NK-92 (cell line): Measurements from ENCODE around the gene ZNF609.
"Not testable (repeated sequence)": the region's sequence is repeated elsewhere in the genome, so short reads cannot be mapped to it uniquely, and the experiment has no call there.

Experiments used
- DNase-seq: peaks from one replicate; lab custom pipeline; 2025; ENCODE audit not compliant: unreplicated experiment; lab: John Stamatoyannopoulos, UW

ZNF609 gene

GRCh38 chr15:64580696-64581407 lies 120.5 kb downstream of the ZNF609 start:
- no peak for DNase-seq

GRCh38 chr15:64581408-64581761 lies 121.0 kb downstream of the ZNF609 start:
- DNase-seq: no peak

GRCh38 chr15:64582202-64582601 lies 121.8 kb downstream of the ZNF609 start:
- no peak for DNase-seq

GRCh38 chr15:64583519-64583918 lies 123.1 kb downstream of the ZNF609 start:
- DNase-seq: no peak

- DNase-seq: no peak
These were observed 123.6 kb downstream of the ZNF609 start for GRCh38 chr15:64583983-64584382.

GRCh38 chr15:64586259-64586870 lies 126.0 kb downstream of the ZNF609 start:
- DNase-seq: no peak

GRCh38 chr15:64586984-64587383 lies 126.6 kb downstream of the ZNF609 start:
- no peak for DNase-seq

- DNase-seq: no peak
These were observed 129.2 kb downstream of the ZNF609 start for GRCh38 chr15:64589435-64590084.

- not testable (repeated sequence) for DNase-seq
These were observed 132.5 kb downstream of the ZNF609 start for GRCh38 chr15:64592845-64593244.

GRCh38 chr15:64596701-64597476 lies 136.5 kb downstream of the ZNF609 start:
- no peak for DNase-seq

GRCh38 chr15:64597477-64597822 lies 137.1 kb downstream of the ZNF609 start:
- DNase-seq: no peak

GRCh38 chr15:64599226-64599625 lies 138.8 kb downstream of the ZNF609 start:
- no peak for DNase-seq

- no peak for DNase-seq
These were observed 139.3 kb downstream of the ZNF609 start for GRCh38 chr15:64599716-64600115.

- DNase-seq: no peak
These were observed 140.4 kb downstream of the ZNF609 start for GRCh38 chr15:64600794-64601193.

- DNase-seq: no peak
These were observed 143.9 kb downstream of the ZNF609 start for GRCh38 chr15:64604319-64604718.

GRCh38 chr15:64607416-64607815 lies 147.0 kb downstream of the ZNF609 start:
- DNase-seq: not testable (repeated sequence)

GRCh38 chr15:64610257-64610919 lies 150.0 kb downstream of the ZNF609 start:
- no peak for DNase-seq

GRCh38 chr15:64611085-64611725 lies 150.8 kb downstream of the ZNF609 start:
- DNase-seq: no peak

GRCh38 chr15:64614519-64614918 lies 154.1 kb downstream of the ZNF609 start:
- no peak for DNase-seq

GRCh38 chr15:64617727-64618126 lies 157.3 kb downstream of the ZNF609 start:
- DNase-seq: no peak

GRCh38 chr15:64618138-64618537 lies 157.8 kb downstream of the ZNF609 start:
- no peak for DNase-seq
